Measurements from ENCODE around the gene TOMM5.

TOMM5 gene

GRCh38 chr9:37564916-37565315, 27.5 kb downstream of the TOMM5 start:
- TF ChIP-seq, protein P1, sequence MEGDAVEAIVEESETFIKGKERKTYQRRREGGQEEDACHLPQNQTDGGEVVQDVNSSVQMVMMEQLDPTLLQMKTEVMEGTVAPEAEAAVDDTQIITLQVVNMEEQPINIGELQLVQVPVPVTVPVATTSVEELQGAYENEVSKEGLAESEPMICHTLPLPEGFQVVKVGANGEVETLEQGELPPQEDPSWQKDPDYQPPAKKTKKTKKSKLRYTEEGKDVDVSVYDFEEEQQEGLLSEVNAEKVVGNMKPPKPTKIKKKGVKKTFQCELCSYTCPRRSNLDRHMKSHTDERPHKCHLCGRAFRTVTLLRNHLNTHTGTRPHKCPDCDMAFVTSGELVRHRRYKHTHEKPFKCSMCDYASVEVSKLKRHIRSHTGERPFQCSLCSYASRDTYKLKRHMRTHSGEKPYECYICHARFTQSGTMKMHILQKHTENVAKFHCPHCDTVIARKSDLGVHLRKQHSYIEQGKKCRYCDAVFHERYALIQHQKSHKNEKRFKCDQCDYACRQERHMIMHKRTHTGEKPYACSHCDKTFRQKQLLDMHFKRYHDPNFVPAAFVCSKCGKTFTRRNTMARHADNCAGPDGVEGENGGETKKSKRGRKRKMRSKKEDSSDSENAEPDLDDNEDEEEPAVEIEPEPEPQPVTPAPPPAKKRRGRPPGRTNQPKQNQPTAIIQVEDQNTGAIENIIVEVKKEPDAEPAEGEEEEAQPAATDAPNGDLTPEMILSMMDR (IDR thresholded peaks at IDR 0.05; ENCODE audit: insufficient read depth, low read depth, low read length, missing control alignments), result no peak
- DNase-seq (ENCODE audit: low read depth), result peak; percentile 50
- no peak overlapping the region for H3K4me3 ChIP-seq (ENCODE audit: low read depth, low read length)

DNA sequence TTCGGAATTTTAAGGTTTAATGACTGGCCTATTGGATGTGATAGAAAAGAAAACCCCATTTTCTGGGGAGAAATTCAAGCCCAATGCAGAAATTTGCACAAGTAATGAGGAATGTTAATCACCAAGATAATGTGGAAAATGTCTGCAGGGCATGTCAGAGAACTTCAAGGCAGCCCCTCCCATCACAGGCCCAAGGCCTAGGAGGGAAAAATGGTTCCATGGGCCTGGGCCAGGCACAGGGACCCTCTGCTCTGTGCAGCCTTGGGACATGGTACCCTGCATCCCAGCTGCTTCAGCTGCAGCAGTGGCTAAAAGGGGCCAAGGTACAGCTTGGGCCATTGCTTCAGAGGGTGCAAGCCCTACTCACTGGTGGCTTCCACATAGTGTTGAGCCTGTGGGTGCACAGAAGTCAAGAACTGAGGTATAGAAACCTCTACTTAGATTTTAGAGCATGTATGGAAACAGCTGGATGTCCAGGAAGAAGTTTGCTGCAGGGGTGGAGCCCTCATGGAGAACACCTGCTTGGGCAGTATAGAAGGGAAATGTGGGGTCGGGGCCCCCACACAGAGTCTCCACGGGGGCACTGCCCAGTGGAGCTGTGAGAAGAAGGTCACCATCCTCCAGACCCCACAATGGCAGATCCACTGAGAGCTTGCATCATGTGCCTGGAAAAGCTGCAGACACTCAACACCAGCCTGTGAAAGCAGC, 28.4 kb downstream of the TOMM5 start:
- H3K4me3 ChIP-seq (ENCODE audit: low read depth, low read length), result no peak overlapping the region
- TF ChIP-seq, protein P1 (IDR thresholded peaks at IDR 0.05; ENCODE audit: insufficient read depth, low read depth, low read length, missing control alignments), result no peak
- DNase-seq (ENCODE audit: low read depth), result no peak

DNA sequence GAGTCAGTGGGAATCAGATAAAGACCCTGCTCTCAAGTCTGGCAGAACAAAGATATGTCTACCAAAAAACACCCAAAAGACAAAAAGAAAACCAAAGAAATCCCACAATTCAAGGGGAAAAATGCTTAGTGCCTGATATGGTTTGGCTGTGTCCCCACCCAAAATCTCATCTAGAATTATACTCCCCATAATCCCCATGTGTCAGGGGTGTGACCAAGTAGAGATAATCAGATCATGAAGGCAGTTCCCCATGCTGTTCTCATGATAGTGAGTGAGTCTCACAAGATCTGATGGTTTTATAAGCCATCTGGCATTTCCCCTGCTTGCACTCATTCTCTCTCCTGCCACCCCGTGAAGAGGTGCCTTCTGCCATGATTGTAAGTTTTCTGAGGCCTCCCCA, 29.6 kb downstream of the TOMM5 start:
- no peak overlapping the region for H3K4me3 ChIP-seq (ENCODE audit: low read depth, low read length)
- no peak for DNase-seq (ENCODE audit: low read depth)
- TF ChIP-seq, protein P1 (IDR thresholded peaks at IDR 0.05; ENCODE audit: insufficient read depth, low read depth, low read length, missing control alignments), result no peak

GRCh38 chr9:37561682-37562081, 30.7 kb downstream of the TOMM5 start:
- no peak overlapping the region for H3K4me3 ChIP-seq (ENCODE audit: low read depth, low read length)
- TF ChIP-seq, protein P1 (IDR thresholded peaks at IDR 0.05; ENCODE audit: insufficient read depth, low read depth, low read length, missing control alignments), result no peak

DNA sequence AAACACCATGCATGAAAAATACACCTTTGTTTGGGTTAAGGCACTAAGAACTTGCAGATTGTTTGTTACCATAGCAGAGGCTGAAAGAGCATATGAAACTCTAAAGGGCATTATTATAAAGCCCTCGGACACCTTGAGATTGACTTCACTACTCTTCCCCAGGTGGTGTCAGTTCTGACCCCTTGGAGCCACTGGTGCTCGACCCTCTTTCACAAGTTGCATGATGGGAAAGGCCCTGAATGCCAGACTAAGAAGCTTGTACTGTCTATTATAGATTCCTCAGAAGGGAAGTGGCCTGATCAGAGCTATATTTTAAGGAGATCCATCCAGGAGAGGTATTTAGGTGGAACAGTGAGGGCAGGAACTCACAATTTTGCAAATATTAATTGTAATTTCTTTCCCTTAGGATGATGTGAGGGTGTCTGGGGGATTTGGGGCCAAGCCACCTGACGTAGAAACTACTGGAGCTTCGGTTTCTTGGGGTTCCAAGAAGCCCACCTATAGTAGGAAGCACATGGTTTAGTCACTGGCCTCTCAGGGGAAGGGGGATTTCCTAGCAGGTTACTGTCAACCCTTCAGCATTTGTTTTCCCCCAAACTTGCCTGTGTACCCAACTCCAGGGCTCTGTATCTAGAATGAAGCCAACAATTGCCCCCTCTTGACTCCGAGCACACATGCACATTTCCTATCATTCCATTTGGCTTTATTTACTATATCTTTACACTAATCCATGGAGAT, 32.4 kb downstream of the TOMM5 start:
- H3K4me3 ChIP-seq (ENCODE audit: low read depth, low read length), result no peak overlapping the region
- DNase-seq (ENCODE audit: low read depth), result no peak
- TF ChIP-seq, protein P1 (IDR thresholded peaks at IDR 0.05; ENCODE audit: insufficient read depth, low read depth, low read length, missing control alignments), result no peak

More at GRCh38 chr9:37561682-37562081, 30.7 kb downstream of the TOMM5 start:
- no peak for DNase-seq (ENCODE audit: low read depth)

DNA sequence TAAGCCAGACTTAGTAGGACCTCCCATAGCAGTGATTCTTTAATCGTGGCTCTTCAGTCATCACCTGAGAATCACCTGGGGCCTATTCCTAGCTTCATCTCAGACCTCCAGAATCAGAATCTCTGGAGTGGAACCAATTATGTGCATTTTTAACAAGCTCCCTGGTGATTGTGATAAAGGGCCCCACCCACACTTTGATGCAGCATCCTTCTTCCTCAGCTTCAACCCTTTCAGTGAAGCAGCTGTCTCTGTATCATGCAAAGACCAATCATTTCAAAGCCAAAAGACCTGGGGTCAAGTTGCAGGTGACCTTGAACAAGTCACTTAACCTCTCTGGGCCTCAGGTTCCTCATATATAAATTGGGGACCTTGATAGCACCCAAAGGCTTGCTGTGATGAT, 33.3 kb downstream of the TOMM5 start:
- H3K4me3 ChIP-seq (ENCODE audit: low read depth, low read length), result no peak overlapping the region
- TF ChIP-seq, protein P1 (IDR thresholded peaks at IDR 0.05; ENCODE audit: insufficient read depth, low read depth, low read length, missing control alignments), result no peak
- DNase-seq (ENCODE audit: low read depth), result no peak

Data from GM12865 (cell line).